HCT116 (cell line): ENCODE results near the gene ZNF423. TPM values are rescaled to one million over a fixed set of nuclear protein-coding genes. Genes with fewer than 3 reads are reported as not detected.
A peak's percentile ranks its signal among the peaks of the same experiment; 100 is the strongest.

Experiments used
- ATAC-seq: fragments of 200-7000 bp; cut with Tn5 transposase; 2 replicates; pipeline ENCODE4 v1.9.1; 2020; ENCODE audit warnings: mild to moderate bottlenecking, moderate library complexity
- BruUV-seq: library from RNA; stranded (reverse); fragments of 400-500 nt; replicated peaks from 2 replicates; lab custom pipeline; 2021; lab: Mats Ljungman, UMichigan
- CTCF ChIA-PET: fragments of 300-600 bp; sonication (Branson Sonifier 250); formaldehyde crosslinking; loops from one replicate; lab custom pipeline; 2021; ENCODE audit warnings: antibody characterized with exemption; lab: Charles Lee
- POLR2A ChIA-PET: fragments of 300-600, 350-600 bp; sonication (Branson Sonifier 250); formaldehyde crosslinking; loops from one replicate; lab custom pipeline; 2021; ENCODE audit warnings: antibody characterized with exemption; lab: Charles Lee
- RAD21 ChIA-PET, 2 experiments: fragments of 300-600 bp; sonication (Branson Sonifier 250); formaldehyde crosslinking; loops; one replicate each; lab custom pipeline; 2023; ENCODE audit warnings: low total read pairs in 2 of 2; ENCODE audit not compliant: uncharacterized antibody in 2 of 2, unreplicated experiment in 2 of 2, low non-redundant PET in 1 of 2; lab: Charles Lee
- DNase-seq: peaks from one replicate; pipeline ENCODE4 v3.0.0-alpha.2; 2010; ENCODE audit warnings: low read depth, low spot score
- H2AFZ ChIP-seq: fragments of 200-600 bp; shearing (Covaris generic), sonication (generic); 2 replicates; pipeline ENCODE4 v1.6.1; 2017; ENCODE audit warnings: low read depth, mixed run types, mixed read lengths, antibody characterized with exemption, low read length; ENCODE audit not compliant: poor library complexity, severe bottlenecking
- H3K27ac ChIP-seq: 2 replicates; pipeline ENCODE4 v1.5.1; 2012; ENCODE audit warnings: low read depth, low read length
- H3K27me3 ChIP-seq: fragments of 200-600 bp; sonication (generic); 2 replicates; pipeline ENCODE4 v1.6.1; 2016; ENCODE audit warnings: mixed run types, low read length, mixed read lengths; ENCODE audit not compliant: insufficient read depth
- H3K36me3 ChIP-seq, 2 experiments: fragments of 200-500 bp in 1 of 2; fragments of 200-600 bp in 1 of 2; sonication (Bioruptor generic) in 1 of 2; sonication (generic) in 1 of 2; 2 replicates each; pipeline versions ENCODE4 v1.5.1 to v1.6.1; 2014 to 2016; ENCODE audit warnings: low read length in 2 of 2, inconsistent platforms in 1 of 2, mixed read lengths in 1 of 2, mixed run types in 1 of 2; ENCODE audit not compliant: insufficient read depth in 2 of 2, control insufficient read depth in 1 of 2
- H3K4me1 ChIP-seq, 2 experiments: fragments of 200-600 bp in 1 of 2; sonication (generic) in 1 of 2; 2 replicates each; pipeline versions ENCODE4 v1.5.1 to v1.6.1; 2012 to 2017; ENCODE audit warnings: low read length in 2 of 2, inconsistent platforms in 1 of 2, mild to moderate bottlenecking in 1 of 2, mixed read lengths in 1 of 2, mixed run types in 1 of 2, moderate library complexity in 1 of 2; ENCODE audit not compliant: insufficient read depth in 2 of 2, control insufficient read depth in 1 of 2
- H3K4me2 ChIP-seq: fragments of 200-600 bp; sonication (generic); 2 replicates; pipeline ENCODE4 v1.6.1; 2017; ENCODE audit warnings: mixed run types, low read length, mixed read lengths
- H3K4me3 ChIP-seq, 2 experiments: fragments of 200-600 bp in 1 of 2; sonication (generic) in 1 of 2; replicated peaks in 1 of 2; 2 replicates each; pipeline ENCODE4 v1.5.1; 2011 to 2016; ENCODE audit warnings: low read length in 2 of 2, control low read depth in 1 of 2, low read depth in 1 of 2, mild to moderate bottlenecking in 1 of 2, mixed read lengths in 1 of 2, mixed run types in 1 of 2
- H3K79me2 ChIP-seq: fragments of 200-600 bp; sonication (generic); 2 replicates; pipeline ENCODE4 v1.6.1; 2017; ENCODE audit warnings: mild to moderate bottlenecking, mixed run types, low read length, moderate library complexity, mixed read lengths; ENCODE audit not compliant: insufficient read depth
- H3K9ac ChIP-seq: fragments of 200-600 bp; sonication (generic); 2 replicates; pipeline ENCODE4 v1.6.1; 2016; ENCODE audit warnings: low read length, mixed read lengths
- H3K9me2 ChIP-seq: fragments of 200-600 bp; sonication (generic), shearing (Covaris generic); 2 replicates; pipeline ENCODE4 v1.6.1; 2017; ENCODE audit warnings: mixed run types, mild to moderate bottlenecking, moderate library complexity; ENCODE audit not compliant: insufficient read depth
- H3K9me3 ChIP-seq, 2 experiments: fragments of 200-500 bp in 1 of 2; fragments of 200-600 bp in 1 of 2; sonication (Bioruptor generic) in 1 of 2; sonication (generic) in 1 of 2; 2 replicates each; pipeline ENCODE4 v1.6.1; 2014 to 2017; ENCODE audit warnings: low read length in 2 of 2, mixed read lengths in 2 of 2, inconsistent platforms in 1 of 2, low read depth in 1 of 2, mild to moderate bottlenecking in 1 of 2, mixed run types in 1 of 2, moderate library complexity in 1 of 2; ENCODE audit not compliant: control insufficient read depth in 1 of 2, insufficient read depth in 1 of 2
- H4K20me1 ChIP-seq: fragments of 200-600 bp; sonication (generic), shearing (Covaris generic); 2 replicates; pipeline ENCODE4 v1.6.1; 2017; ENCODE audit warnings: mixed run types, mild to moderate bottlenecking, moderate library complexity; ENCODE audit not compliant: insufficient read depth
- CEBPB ChIP-seq: IDR thresholded peaks from 2 replicates; pipeline ENCODE4 v1.6.1; 2012; ENCODE audit warnings: low read depth
- RAD21 ChIP-seq: IDR thresholded peaks from 2 replicates; pipeline ENCODE4 v1.6.1; 2012; ENCODE audit warnings: low read depth, mild to moderate bottlenecking
- SRF ChIP-seq: IDR thresholded peaks from 2 replicates; pipeline ENCODE4 v1.6.1; 2012; ENCODE audit warnings: low read depth
- ZFX ChIP-seq: fragments of 450-650 bp; IDR thresholded peaks from 2 replicates; pipeline ENCODE4 v1.6.1; 2017
- ZNF274 ChIP-seq: fragments of 200-500 bp; sonication (Bioruptor generic); IDR thresholded peaks from 2 replicates; pipeline ENCODE4 v1.6.1; 2014; ENCODE audit warnings: mild to moderate bottlenecking, low read depth, low read length, inconsistent platforms
- intact Hi-C: fragments of 100-400 bp; cut with micrococcal nuclease; formaldehyde crosslinking; loops from 2 replicates; pipeline ENCODE4 v1.10.0; 2022
- total RNA-seq: library from RNA; stranded (reverse); gene quantifications from one replicate; pipeline ENCODE4 v1.2.1, GENCODE V29; 2021; ENCODE audit not compliant: unreplicated experiment
- TF ChIP-seq, protein P1 (sequence below), 3 experiments: fragments of 200-600 bp in 1 of 3; sonication (generic) in 1 of 3; IDR thresholded peaks in 2 of 3; conservative IDR thresholded peaks in 1 of 3; 2 replicates each; pipeline ENCODE4 v1.5.1; 2012 to 2017; ENCODE audit warnings: low read depth in 2 of 3, low read length in 2 of 3, antibody characterized with exemption in 1 of 3, borderline replicate concordance in 1 of 3, control low read depth in 1 of 3, mild to moderate bottlenecking in 1 of 3, mixed read lengths in 1 of 3, mixed run types in 1 of 3, moderate library complexity in 1 of 3; ENCODE audit not compliant: insufficient read depth in 1 of 3

The ZNF423 gene
- total RNA-seq, 1 experiment from 2014 or later = 0.22 TPM

- CTCF ChIA-PET = interaction anchor here (0.6 to 1.1 kb wide), 5 partner anchors 9 to 365 kb away, joined by 3 read pairs; no protein-coding TSS in a partner anchor
- H3K9ac ChIP-seq = peak overlapping the region; percentile 50
- H3K4me3 ChIP-seq = peak overlapping the region; percentile 36 to 50
- H3K4me1 ChIP-seq = peaks cover 6 to 12% of the 10 kb centered on the region in 2 experiments; a peak in 2 of 4 replicates
- H3K27ac ChIP-seq = no peak overlapping the region; the same call in 1 of the 2 replicates
- BruUV-seq = no TSS peak
- H3K9me3 ChIP-seq = no peaks in the 10 kb centered on the region
- POLR2A ChIA-PET = no interaction called here
- intact Hi-C loops = loop anchor here (2.0 kb wide), 1 partner anchor 431 kb away; no protein-coding TSS in a partner anchor
- peak; percentile 94 for ATAC-seq
- peak; percentile 15 for DNase-seq
- RAD21 ChIA-PET = interaction anchor here in 1 of 2 experiments (1.0 kb wide), 1 partner anchor 101 kb away, joined by 3 read pairs; no protein-coding TSS in a partner anchor
- H2AFZ ChIP-seq = peak overlapping the region; percentile 97
- no peaks in the 10 kb centered on the region for H3K27me3 ChIP-seq
- H3K36me3 ChIP-seq = no peaks in the 10 kb centered on the region
- no peaks in the 10 kb centered on the region for H3K9me2 ChIP-seq
- no peaks in the 10 kb centered on the region for H3K79me2 ChIP-seq
- TF ChIP-seq ZNF274 (no peak), CEBPB (no peak), ZFX (0 out of 2 replicates have a peak, but pooled peaks have one; percentile 23), SRF (no peak), RAD21 (peak; percentile 48)
- TF ChIP-seq, protein P1, sequence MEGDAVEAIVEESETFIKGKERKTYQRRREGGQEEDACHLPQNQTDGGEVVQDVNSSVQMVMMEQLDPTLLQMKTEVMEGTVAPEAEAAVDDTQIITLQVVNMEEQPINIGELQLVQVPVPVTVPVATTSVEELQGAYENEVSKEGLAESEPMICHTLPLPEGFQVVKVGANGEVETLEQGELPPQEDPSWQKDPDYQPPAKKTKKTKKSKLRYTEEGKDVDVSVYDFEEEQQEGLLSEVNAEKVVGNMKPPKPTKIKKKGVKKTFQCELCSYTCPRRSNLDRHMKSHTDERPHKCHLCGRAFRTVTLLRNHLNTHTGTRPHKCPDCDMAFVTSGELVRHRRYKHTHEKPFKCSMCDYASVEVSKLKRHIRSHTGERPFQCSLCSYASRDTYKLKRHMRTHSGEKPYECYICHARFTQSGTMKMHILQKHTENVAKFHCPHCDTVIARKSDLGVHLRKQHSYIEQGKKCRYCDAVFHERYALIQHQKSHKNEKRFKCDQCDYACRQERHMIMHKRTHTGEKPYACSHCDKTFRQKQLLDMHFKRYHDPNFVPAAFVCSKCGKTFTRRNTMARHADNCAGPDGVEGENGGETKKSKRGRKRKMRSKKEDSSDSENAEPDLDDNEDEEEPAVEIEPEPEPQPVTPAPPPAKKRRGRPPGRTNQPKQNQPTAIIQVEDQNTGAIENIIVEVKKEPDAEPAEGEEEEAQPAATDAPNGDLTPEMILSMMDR (IDR thresholded peaks at IDR 0.05 in 2 of 3, conservative IDR thresholded peaks at IDR 0.05 in 1 of 3; ENCODE audit: borderline replicate concordance in 1 of 3, insufficient read depth in 1 of 3, low read depth in 2 of 3, low read length in 2 of 3) = peak; percentile 42 to 86 (median 84); a peak in 5 of 6 replicates
- TF ChIP-seq, all 23 proteins: peak for 3
- Histone ChIP-seq H3K4me2 (peak overlapping the region; percentile 91), H4K20me1 (no peaks in the 10 kb centered on the region)
These were observed 363.8 kb downstream of the ZNF423 start for GRCh38 chr16:49491771-49492761.
